HG03175 (cell line): ENCODE data around the gene VIP.
"Not testable (repeated sequence)": the region's sequence is repeated elsewhere in the genome, so short reads cannot be mapped to it uniquely, and the experiment has no call there.

ENCODE experiments used
- ATAC-seq: cut with Tn5 transposase; IDR thresholded peaks from one replicate; pipeline ENCODE4 v1.9.1; 2021; ENCODE audit warnings: mild to moderate bottlenecking, moderate library complexity; ENCODE audit not compliant: unreplicated experiment

VIP gene

DNA sequence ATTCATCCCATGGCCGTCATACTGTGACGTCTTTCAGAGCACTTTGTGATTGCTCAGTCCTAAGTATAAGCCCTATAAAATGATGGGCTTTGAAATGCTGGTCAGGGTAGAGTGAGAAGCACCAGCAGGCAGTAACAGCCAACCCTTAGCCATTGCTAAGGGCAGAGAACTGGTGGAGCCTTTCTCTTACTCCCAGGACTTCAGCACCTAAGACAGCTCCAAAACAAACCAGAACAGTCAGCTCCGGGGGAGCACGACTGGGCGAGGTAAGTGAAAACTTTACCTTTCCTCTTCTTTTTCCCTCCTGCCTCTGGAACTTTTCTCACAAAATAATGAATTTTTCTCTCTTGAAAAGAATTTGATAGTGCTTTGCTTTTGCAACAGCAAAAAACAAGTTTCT is at the start of gene VIP:
TSS of gene VIP (plus strand) at position 104 of the 400 bp plus-strand sequence. CDS start 1,381 bp downstream, outside the sequence.
- ATAC-seq: no peak

GRCh38 chr6:152701081-152701862 is 49.3 kb upstream of the VIP start:
- no peak for ATAC-seq

GRCh38 chr6:152701863-152702401 is 48.7 kb upstream of the VIP start:
- ATAC-seq: no peak

DNA sequence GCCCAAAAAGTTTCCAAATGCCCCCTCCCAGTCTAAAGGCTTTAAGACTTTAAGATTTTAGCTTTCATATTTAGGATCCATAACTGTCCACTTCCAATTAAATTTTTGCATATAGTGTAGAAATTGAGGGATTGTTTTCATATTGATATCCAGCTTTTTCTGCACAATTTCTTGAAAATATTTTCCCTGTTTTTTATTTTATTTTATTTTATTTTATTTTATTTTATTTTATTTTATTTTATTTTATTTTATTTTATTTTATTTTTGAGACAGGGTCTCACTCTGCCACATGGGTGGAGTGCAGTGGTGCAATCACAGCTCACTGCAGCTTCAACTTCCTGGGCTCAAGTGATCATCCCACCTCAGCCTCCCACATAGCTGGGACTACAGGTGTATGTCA is 46.8 kb upstream of the VIP start:
- not testable (repeated sequence) for ATAC-seq

DNA sequence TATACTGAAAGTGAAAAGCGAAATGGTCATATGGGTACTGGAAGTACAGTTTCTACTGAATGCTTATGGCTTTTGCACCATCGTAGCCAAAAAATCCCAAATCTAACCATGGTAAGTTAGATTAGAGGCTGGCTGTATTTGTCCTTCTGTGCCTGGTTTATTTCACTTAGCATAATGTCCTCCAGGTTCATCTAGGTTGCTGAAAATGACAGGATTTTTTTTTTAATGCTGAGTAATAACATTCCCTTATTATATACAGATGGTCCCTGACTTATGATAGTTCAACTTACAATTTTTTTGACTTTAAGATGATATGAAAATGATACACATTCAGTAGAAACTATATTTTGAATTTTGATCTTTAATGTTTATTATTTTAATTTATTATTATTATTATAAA is 45.3 kb upstream of the VIP start:
- ATAC-seq: no peak

DNA sequence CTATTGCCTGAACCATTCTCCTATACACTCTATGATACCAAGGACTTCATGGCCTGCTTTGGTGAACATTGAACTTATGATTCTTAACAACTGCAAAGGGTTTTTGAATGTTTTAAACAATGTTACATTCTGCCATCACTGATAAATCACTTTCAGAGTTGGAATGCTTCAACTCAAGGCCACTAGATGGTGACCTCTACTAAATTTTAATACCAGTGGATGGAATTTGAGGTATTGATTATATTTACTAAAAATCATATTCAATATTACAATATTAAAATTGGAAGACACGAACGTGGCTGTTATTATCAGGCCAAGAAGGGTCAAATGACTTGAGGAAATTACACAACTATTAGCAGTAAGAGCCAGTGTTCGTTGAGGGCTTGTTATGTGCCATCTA is 34.3 kb upstream of the VIP start:
- ATAC-seq: no peak

GRCh38 chr6:152720974-152721373 is 29.6 kb upstream of the VIP start:
- ATAC-seq: no peak

- ATAC-seq: no peak
These were observed 28.6 kb upstream of the VIP start for GRCh38 chr6:152721956-152722355.

DNA sequence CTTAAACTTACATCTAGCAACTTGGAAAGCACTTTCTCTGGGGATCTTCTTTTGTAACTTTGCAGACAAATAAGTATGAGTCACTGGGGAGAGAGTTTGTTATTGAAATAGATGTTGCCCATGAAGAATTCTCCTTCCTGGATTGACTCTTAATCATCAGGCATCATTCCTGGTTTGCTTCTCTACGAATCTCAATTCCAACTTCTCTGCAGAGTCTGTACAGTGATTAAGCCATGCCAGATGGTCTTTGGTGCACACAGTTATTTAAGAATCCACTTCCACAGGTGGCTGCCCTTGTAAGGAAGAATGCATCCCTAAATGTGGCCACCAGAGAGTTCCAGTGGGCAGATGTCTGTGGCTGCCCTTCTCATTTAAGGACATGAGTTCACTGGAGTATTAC is 27.2 kb upstream of the VIP start:
- ATAC-seq: no peak

GRCh38 chr6:152726313-152726712 is 24.3 kb upstream of the VIP start:
- no peak for ATAC-seq

DNA sequence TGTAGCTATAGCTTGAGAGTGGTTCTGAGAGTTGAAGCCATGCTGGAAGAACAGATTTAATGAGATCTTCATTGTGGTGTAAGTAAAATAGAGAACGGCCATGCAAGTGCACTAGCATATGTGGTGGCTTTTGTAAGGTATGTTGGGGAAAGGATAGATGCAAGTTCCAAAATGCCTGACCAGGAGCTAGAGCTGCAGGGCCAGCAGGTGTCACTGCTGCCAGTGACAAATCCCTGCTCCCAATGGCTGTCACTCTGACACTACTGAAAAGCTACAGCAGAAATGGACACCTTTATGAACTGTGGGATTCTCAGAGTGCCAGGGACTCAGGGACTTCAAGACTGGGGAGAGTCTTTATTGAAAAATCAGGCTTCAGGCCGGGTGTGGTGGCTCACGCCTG is 23.1 kb upstream of the VIP start:
- no peak for ATAC-seq

- ATAC-seq: no peak
These were observed 16.0 kb upstream of the VIP start for GRCh38 chr6:152734630-152735029.

- ATAC-seq: no peak
These were observed 13.8 kb upstream of the VIP start for GRCh38 chr6:152736687-152737273.

DNA sequence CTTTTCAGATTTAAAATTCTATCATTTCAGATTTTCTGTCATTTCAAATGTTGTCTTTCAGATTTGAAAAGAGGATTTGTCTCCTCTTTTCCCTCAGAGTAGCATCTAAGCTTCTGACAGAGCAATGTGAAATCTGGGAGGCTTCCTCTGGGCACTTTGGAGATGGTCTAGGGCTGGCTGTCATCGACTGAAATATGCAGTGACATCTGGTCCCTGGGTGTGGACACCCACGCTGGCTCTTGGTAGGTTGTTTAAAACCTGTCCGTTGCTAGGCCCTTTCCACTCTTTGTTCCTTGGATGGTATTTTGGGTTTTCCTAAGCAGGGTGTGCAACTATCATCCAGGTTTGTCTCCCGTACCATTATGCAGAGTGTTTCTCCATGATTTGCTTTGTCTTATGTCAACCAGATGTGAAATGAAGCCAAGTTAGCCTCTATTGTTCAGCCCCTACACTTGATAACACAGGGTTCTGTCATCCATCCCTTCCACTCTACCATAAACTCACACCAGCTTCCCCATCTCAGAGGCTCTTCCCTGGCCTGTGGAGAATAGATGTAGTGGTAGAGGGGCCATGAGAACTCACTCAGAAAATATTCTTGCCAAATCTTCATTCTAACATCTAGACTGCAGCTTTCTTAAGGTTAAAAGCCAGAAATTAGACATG is 5.0 kb upstream of the VIP start:
- ATAC-seq: no peak

GRCh38 chr6:152746172-152746553 is 4.4 kb upstream of the VIP start:
- no peak for ATAC-seq

DNA sequence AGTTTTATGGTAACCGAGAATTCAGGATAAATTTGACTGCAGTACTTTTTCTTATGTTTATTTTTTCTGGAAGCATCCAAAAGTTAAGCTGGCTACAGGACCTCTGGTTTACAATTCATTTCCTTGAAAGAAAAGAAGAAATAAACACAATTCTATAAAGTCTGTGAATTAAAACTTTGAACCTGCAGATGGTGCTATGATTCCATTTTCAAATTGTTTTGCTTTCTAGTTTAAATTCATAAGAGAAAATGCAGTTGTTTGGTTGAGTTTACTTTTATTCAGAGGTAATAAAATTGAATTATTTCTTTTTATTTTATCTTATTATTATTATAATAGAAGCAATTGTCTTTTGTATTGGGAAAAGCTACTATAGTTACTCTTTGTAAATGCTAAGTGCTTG is 1.8 kb upstream of the VIP start:
- ATAC-seq: no peak

- ATAC-seq: no peak
These were observed 1.3 kb upstream of the VIP start for GRCh38 chr6:152749336-152749735.

DNA sequence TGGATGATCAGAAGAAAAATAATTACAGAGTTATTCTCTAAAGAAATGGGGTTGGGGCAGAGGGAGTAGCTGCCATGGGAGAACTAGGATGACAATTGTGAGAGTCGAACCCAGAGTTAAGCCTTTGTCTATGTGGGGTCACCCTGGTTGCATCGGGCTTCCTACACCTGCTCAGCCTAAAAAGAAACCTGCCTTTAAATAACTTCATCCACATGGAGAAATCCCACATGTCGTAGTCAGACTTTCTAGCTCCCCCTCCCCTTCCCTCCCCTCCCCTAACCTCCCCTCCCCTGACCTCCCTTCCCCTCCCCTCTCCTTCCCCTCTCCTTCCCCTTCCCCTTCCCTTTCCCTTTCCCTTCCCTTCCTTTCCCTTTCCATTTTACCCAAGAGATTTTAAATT is 14.7 kb downstream of the VIP start:
- ATAC-seq: no peak

- no peak for ATAC-seq
These were observed 18.6 kb downstream of the VIP start for GRCh38 chr6:152769159-152769558.

- ATAC-seq: no peak
These were observed 19.4 kb downstream of the VIP start for GRCh38 chr6:152769993-152770392.

GRCh38 chr6:152771061-152771687 is 20.6 kb downstream of the VIP start:
- ATAC-seq: no peak
